HepG2 (cell line): ENCODE results near the gene FXYD4. TPM values are rescaled to one million over a fixed set of nuclear protein-coding genes. Genes with fewer than 3 reads are reported as not detected.

Source experiments
- ATAC-seq: fragments of 200-7000 bp; cut with Tn5 transposase; 3 replicates; pipeline ENCODE4 v1.9.1; 2020; ENCODE audit warnings: mild to moderate bottlenecking, moderate library complexity
- BruUV-seq: library from RNA; stranded (reverse); fragments of 400-500 nt; replicated peaks from 2 replicates; lab custom pipeline; 2021; lab: Mats Ljungman, UMichigan
- CTCF ChIA-PET: fragments of 300-600 bp; formaldehyde crosslinking; extraction: SDS; loops from one replicate; lab custom pipeline; 2021; ENCODE audit warnings: low total read pairs, inconsistent platforms, low intra/inter-chr PET ratio; lab: Yijun Ruan, JAX
- POLR2A ChIA-PET: fragments of 350-600 bp; sonication (Branson Sonifier 250); formaldehyde crosslinking; loops from one replicate; lab custom pipeline; 2020; ENCODE audit warnings: antibody characterized with exemption, inconsistent platforms; lab: Yijun Ruan, JAX
- DNase-seq: peaks from one replicate; pipeline ENCODE4 v3.0.0-alpha.2; 2015; ENCODE audit warnings: low spot score
- FAIRE-seq: peaks from 3 replicates; lab custom pipeline; 2011; peaks lifted over from hg19 to GRCh38; lab: Jason Lieb, UNC
- H2AFZ ChIP-seq: one replicate; pipeline ENCODE4 v1.6.1; 2011; ENCODE audit warnings: low read length, inconsistent platforms
- H3K27ac ChIP-seq: fragments of 300-600 bp; 3 replicates; pipeline ENCODE4 v1.8.0; 2011; ENCODE audit warnings: mixed run types, mild to moderate bottlenecking, mixed read lengths, low read length, inconsistent platforms; ENCODE audit not compliant: insufficient read depth; ENCODE audit errors: extremely low read length
- H3K27me3 ChIP-seq, 2 experiments: fragments of 200-600 bp in 1 of 2; 2 replicates in 1 of 2; 3 replicates in 1 of 2; pipeline versions ENCODE4 v1.6.0 to v1.8.0; 2011; ENCODE audit warnings: low read length in 2 of 2, mild to moderate bottlenecking in 2 of 2, moderate library complexity in 2 of 2, inconsistent platforms in 1 of 2; ENCODE audit not compliant: insufficient read depth in 2 of 2, control insufficient read depth in 1 of 2
- H3K36me3 ChIP-seq, 2 experiments: fragments of 200-600 bp in 1 of 2; replicated peaks in 1 of 2; 2 replicates in 1 of 2; 3 replicates in 1 of 2; pipeline versions ENCODE4 v1.5.1 to v1.8.0; 2011; ENCODE audit warnings: low read length in 2 of 2, inconsistent platforms in 1 of 2; ENCODE audit not compliant: insufficient read depth in 2 of 2, control insufficient read depth in 1 of 2
- H3K4me1 ChIP-seq: 2 replicates; pipeline ENCODE4 v1.5.1; 2012; ENCODE audit warnings: low read length, inconsistent platforms; ENCODE audit not compliant: insufficient read depth
- H3K4me2 ChIP-seq: 2 replicates; pipeline ENCODE4 v1.6.0; 2011; ENCODE audit warnings: low read depth, low read length, inconsistent platforms
- H3K4me3 ChIP-seq, 3 experiments: fragments of 200-600 bp in 1 of 3; sonication (generic), shearing (Covaris generic) in 1 of 3; replicated peaks in 1 of 3; 2 replicates each; pipeline ENCODE4 v1.5.1; 2011 to 2016; ENCODE audit warnings: low read length in 3 of 3, inconsistent platforms in 2 of 3, low read depth in 2 of 3, mild to moderate bottlenecking in 2 of 3, control low read depth in 1 of 3, mixed read lengths in 1 of 3; ENCODE audit not compliant: insufficient read depth in 1 of 3
- H3K79me2 ChIP-seq: one replicate; pipeline ENCODE4 v1.6.1; 2011; ENCODE audit warnings: low read length, inconsistent platforms; ENCODE audit not compliant: insufficient read depth
- H3K9ac ChIP-seq: 2 replicates; pipeline ENCODE4 v1.6.0; 2011; ENCODE audit warnings: mild to moderate bottlenecking, low read depth, low read length, inconsistent platforms; ENCODE audit not compliant: insufficient read depth
- H3K9me3 ChIP-seq: 2 replicates; pipeline ENCODE4 v1.5.1; 2012; ENCODE audit warnings: mild to moderate bottlenecking, low read length
- H4K20me1 ChIP-seq: 2 replicates; pipeline ENCODE4 v1.6.0; 2011; ENCODE audit warnings: inconsistent platforms, mild to moderate bottlenecking, low read length, moderate library complexity; ENCODE audit not compliant: insufficient read depth
- GATAD1 ChIP-seq: IDR thresholded peaks from 2 replicates; pipeline ENCODE4 v1.6.1; 2016; ENCODE audit warnings: missing genetic modification reagents, missing compliant biosample characterization
- HNRNPL ChIP-seq: fragments of 200-400 bp; formaldehyde crosslinking; IDR thresholded peaks from 2 replicates; pipeline ENCODE4 v1.6.1; 2017; ENCODE audit warnings: mild to moderate bottlenecking, low read depth, low read length
- JUNB ChIP-seq: sonication (generic); formaldehyde crosslinking; IDR thresholded peaks from 2 replicates; pipeline ENCODE4 v1.8.0; 2022; ENCODE audit warnings: missing genetic modification reagents, mild to moderate bottlenecking, borderline replicate concordance
- NFRKB ChIP-seq: fragments of 450-650 bp; IDR thresholded peaks from 2 replicates; pipeline ENCODE4 v1.6.1; 2017
- NONO ChIP-seq, 2 experiments: fragments of 450-650 bp in 1 of 2; sonication (generic) in 1 of 2; formaldehyde crosslinking in 1 of 2; IDR thresholded peaks in 1 of 2; conservative IDR thresholded peaks in 1 of 2; 2 replicates each; pipeline versions ENCODE4 v1.6.1 to v1.8.0; 2017 to 2022; ENCODE audit warnings: mild to moderate bottlenecking in 1 of 2, missing genetic modification reagents in 1 of 2, moderate library complexity in 1 of 2
- PRPF4 ChIP-seq: fragments of 200-400 bp; formaldehyde crosslinking; IDR thresholded peaks from 2 replicates; pipeline ENCODE4 v1.6.1; 2016; ENCODE audit warnings: low read length, low read depth; ENCODE audit not compliant: poor library complexity, severe bottlenecking
- ZBTB38 ChIP-seq: sonication (generic); formaldehyde crosslinking; IDR thresholded peaks from 2 replicates; pipeline ENCODE4 v1.5.1; 2020; ENCODE audit warnings: mild to moderate bottlenecking, missing genetic modification reagents
- ZC3H4 ChIP-seq: sonication (generic); formaldehyde crosslinking; IDR thresholded peaks from 2 replicates; pipeline ENCODE4 v1.4.0; 2020; ENCODE audit warnings: missing genetic modification reagents, borderline replicate concordance
- ZMYM2 ChIP-seq: sonication (generic); formaldehyde crosslinking; IDR thresholded peaks from 2 replicates; pipeline ENCODE4 v1.8.0; 2022; ENCODE audit warnings: mild to moderate bottlenecking, missing genetic modification reagents
- ZNF775 ChIP-seq: sonication (generic); formaldehyde crosslinking; IDR thresholded peaks from 2 replicates; pipeline ENCODE4 v1.4.0; 2020; ENCODE audit warnings: missing genetic modification reagents, mild to moderate bottlenecking, moderate library complexity, borderline replicate concordance
- ZZZ3 ChIP-seq: sonication (generic); formaldehyde crosslinking; IDR thresholded peaks from 2 replicates; pipeline ENCODE4 v1.4.0; 2020; ENCODE audit warnings: missing genetic modification reagents, mild to moderate bottlenecking, borderline replicate concordance
- WGBS: methylation state at CpG from one replicate; pipeline ENCODE4 v1.1.6; 2017; ENCODE audit warnings: low lambda C conversion rate; 5-methylcytosine and 5-hydroxymethylcytosine counted together
- in situ Hi-C: cut with HindIII; loops from 2 replicates; pipeline ENCODE4 v1.10.0; 2017; ENCODE audit warnings: low pct_unique_long_range_greater_than_20kb; ENCODE audit not compliant: extremely low pct_ligation_motif_present
- intact Hi-C: fragments of 100-400 bp; cut with micrococcal nuclease; formaldehyde crosslinking; loops from one replicate; pipeline ENCODE4 v1.10.0; 2022; ENCODE audit not compliant: unreplicated experiment
- polyA plus RNA-seq, 8 experiments: library from polyadenylated mRNA; depleted of rRNA in 3 of 8; stranded (reverse) in 7 of 8; unstranded in 1 of 8; fragments of >200 nt; fragmentation: Illumina TruSeq in 4 of 8; extraction: Trizol in 4 of 8; gene quantifications; 2 replicates each; pipeline versions ENCODE4 v1.2.1 to v1.2.3, GENCODE V29; 2011 to 2016; ENCODE audit warnings: low read depth in 4 of 8, missing spikeins in 1 of 8, mixed read lengths in 1 of 8; ENCODE audit not compliant: insufficient read depth in 1 of 8
- total RNA-seq, 5 experiments: library from RNA; depleted of rRNA; stranded (reverse); fragments of >200 nt; fragmentation: Illumina TruSeq; extraction: Trizol; gene quantifications; 2 replicates each; pipeline ENCODE4 v1.2.3, GENCODE V29; 2016; ENCODE audit warnings: low read depth in 1 of 5
- TF ChIP-seq, protein P1 (sequence below): sonication (generic); formaldehyde crosslinking; IDR thresholded peaks from 2 replicates; pipeline ENCODE4 v1.4.0; 2020; ENCODE audit warnings: missing genetic modification reagents
- TF ChIP-seq, protein P2 (sequence below): sonication (generic); formaldehyde crosslinking; IDR thresholded peaks from 2 replicates; pipeline ENCODE4 v1.9.0; 2022; ENCODE audit warnings: missing genetic modification reagents, mild to moderate bottlenecking, borderline replicate concordance
- TF ChIP-seq, protein P3 (sequence below): sonication (generic); formaldehyde crosslinking; IDR thresholded peaks from 2 replicates; pipeline ENCODE4 v1.5.1; 2020; ENCODE audit warnings: mild to moderate bottlenecking, missing genetic modification reagents, borderline replicate concordance
- TF ChIP-seq, protein P4 (sequence below): sonication (generic); formaldehyde crosslinking; IDR thresholded peaks from 2 replicates; pipeline ENCODE4 v1.4.0; 2020; ENCODE audit warnings: missing genetic modification reagents, mild to moderate bottlenecking, borderline replicate concordance

The FXYD4 gene
- total and polyA plus RNA-seq, 2 of the 13 experiments (the other 11 are each of a cell fraction or from before 2014, with no cell fraction given): not detected

DNA sequence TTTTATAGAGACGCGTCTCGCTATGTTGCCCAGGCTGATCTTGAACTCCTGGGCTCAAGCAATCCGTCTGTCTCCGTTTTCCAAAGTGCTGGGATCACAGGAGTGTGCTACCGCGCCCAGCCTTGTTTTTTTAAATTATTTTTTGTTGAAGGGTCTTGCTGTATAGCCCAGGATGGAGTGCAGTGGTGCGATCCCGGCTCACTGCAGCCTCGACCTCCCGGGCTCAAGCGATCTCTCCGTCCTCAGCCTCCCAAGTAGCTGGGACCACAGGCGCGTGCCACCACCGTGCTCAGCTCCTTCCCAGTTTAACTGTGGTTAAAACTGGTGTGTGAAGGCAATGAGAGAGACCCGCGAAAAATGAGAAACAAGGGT lies 48.5 kb downstream of the FXYD4 start:
- Histone ChIP-seq H3K79me2 (no peaks in the 10 kb centered on the region), H3K27me3 (no peaks in the 10 kb centered on the region), H3K9ac (peak overlapping the region; percentile 81), H3K4me1 (peaks cover 70% of the 10 kb centered on the region), H2AFZ (no peak overlapping the region), H4K20me1 (no peaks in the 10 kb centered on the region), H3K9me3 (no peaks in the 10 kb centered on the region), H3K4me3 (peak overlapping the region; percentile 27 to 64 (median 27); a peak in 2 of 6 replicates), H3K36me3 (no peaks in the 10 kb centered on the region), H3K4me2 (peak overlapping the region; percentile 87), H3K27ac (peak overlapping the region; percentile 99)
- no TSS peak for BruUV-seq
- ATAC-seq: peak; percentile 1; the same call in 2 of the 3 replicates
- intact Hi-C loops (loop anchor here (1.0 kb wide), 1 partner anchor 11 kb away; the partner anchor contains the start of gene HNRNPF), in situ Hi-C loops (loop anchor here (25.0 kb wide), 1 partner anchor 1542 kb away; the partner anchor contains the start of gene RASSF4)
- ChIA-PET CTCF (no interaction called here), POLR2A (interaction anchor here (1.2 to 4.9 kb wide), 10 partner anchors 9 to 1544 kb away, joined by 3 to 39 read pairs (median 4); partner anchors contain the start of genes HNRNPF and ZNF487)
- no peak for FAIRE-seq
- 62% methylated on average over 18 of the region's 18 CpGs for WGBS
- DNase-seq: no peak
- TF ChIP-seq, protein P1, sequence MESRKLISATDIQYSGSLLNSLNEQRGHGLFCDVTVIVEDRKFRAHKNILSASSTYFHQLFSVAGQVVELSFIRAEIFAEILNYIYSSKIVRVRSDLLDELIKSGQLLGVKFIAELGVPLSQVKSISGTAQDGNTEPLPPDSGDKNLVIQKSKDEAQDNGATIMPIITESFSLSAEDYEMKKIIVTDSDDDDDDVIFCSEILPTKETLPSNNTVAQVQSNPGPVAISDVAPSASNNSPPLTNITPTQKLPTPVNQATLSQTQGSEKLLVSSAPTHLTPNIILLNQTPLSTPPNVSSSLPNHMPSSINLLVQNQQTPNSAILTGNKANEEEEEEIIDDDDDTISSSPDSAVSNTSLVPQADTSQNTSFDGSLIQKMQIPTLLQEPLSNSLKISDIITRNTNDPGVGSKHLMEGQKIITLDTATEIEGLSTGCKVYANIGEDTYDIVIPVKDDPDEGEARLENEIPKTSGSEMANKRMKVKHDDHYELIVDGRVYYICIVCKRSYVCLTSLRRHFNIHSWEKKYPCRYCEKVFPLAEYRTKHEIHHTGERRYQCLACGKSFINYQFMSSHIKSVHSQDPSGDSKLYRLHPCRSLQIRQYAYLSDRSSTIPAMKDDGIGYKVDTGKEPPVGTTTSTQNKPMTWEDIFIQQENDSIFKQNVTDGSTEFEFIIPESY (CRISPR knock-in tag): 0 out of 2 replicates have a peak, but pooled peaks have one; percentile 23
- TF ChIP-seq ZMYM2 (CRISPR knock-in tag): peak; percentile 78
- TF ChIP-seq ZZZ3 (CRISPR knock-in tag): 0 out of 2 replicates have a peak, but pooled peaks have one; percentile 26
- TF ChIP-seq ZNF775 (CRISPR knock-in tag): 0 out of 2 replicates have a peak, but pooled peaks have one; percentile 7
- TF ChIP-seq, protein P2, sequence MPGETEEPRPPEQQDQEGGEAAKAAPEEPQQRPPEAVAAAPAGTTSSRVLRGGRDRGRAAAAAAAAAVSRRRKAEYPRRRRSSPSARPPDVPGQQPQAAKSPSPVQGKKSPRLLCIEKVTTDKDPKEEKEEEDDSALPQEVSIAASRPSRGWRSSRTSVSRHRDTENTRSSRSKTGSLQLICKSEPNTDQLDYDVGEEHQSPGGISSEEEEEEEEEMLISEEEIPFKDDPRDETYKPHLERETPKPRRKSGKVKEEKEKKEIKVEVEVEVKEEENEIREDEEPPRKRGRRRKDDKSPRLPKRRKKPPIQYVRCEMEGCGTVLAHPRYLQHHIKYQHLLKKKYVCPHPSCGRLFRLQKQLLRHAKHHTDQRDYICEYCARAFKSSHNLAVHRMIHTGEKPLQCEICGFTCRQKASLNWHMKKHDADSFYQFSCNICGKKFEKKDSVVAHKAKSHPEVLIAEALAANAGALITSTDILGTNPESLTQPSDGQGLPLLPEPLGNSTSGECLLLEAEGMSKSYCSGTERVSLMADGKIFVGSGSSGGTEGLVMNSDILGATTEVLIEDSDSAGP (CRISPR knock-in tag): no peak
- TF ChIP-seq GATAD1 (CRISPR knock-in tag): no peak
- no peak for TF ChIP-seq HNRNPL
- TF ChIP-seq PRPF4: peak; percentile 77
- TF ChIP-seq, protein P3, sequence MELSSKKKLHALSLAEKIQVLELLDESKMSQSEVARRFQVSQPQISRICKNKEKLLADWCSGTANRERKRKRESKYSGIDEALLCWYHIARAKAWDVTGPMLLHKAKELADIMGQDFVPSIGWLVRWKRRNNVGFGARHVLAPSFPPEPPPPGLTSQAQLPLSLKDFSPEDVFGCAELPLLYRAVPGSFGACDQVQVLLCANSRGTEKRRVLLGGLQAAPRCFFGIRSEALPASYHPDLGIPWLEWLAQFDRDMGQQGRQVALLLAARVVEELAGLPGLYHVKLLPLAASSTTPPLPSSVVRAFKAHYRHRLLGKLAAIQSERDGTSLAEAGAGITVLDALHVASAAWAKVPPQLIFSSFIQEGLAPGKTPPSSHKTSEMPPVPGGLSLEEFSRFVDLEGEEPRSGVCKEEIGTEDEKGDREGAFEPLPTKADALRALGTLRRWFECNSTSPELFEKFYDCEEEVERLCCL (CRISPR knock-in tag): 0 out of 2 replicates have a peak, but pooled peaks have one; percentile 5
- peak; percentile 97 for TF ChIP-seq ZBTB38 (CRISPR knock-in tag)
- TF ChIP-seq ZC3H4 (CRISPR knock-in tag): 0 out of 2 replicates have a peak, but pooled peaks have one; percentile 23
- TF ChIP-seq NONO (IDR thresholded peaks at IDR 0.05): no peak
- TF ChIP-seq NONO (CRISPR knock-in tag; conservative IDR thresholded peaks at IDR 0.05): peak; percentile 33
- TF ChIP-seq, protein P4, sequence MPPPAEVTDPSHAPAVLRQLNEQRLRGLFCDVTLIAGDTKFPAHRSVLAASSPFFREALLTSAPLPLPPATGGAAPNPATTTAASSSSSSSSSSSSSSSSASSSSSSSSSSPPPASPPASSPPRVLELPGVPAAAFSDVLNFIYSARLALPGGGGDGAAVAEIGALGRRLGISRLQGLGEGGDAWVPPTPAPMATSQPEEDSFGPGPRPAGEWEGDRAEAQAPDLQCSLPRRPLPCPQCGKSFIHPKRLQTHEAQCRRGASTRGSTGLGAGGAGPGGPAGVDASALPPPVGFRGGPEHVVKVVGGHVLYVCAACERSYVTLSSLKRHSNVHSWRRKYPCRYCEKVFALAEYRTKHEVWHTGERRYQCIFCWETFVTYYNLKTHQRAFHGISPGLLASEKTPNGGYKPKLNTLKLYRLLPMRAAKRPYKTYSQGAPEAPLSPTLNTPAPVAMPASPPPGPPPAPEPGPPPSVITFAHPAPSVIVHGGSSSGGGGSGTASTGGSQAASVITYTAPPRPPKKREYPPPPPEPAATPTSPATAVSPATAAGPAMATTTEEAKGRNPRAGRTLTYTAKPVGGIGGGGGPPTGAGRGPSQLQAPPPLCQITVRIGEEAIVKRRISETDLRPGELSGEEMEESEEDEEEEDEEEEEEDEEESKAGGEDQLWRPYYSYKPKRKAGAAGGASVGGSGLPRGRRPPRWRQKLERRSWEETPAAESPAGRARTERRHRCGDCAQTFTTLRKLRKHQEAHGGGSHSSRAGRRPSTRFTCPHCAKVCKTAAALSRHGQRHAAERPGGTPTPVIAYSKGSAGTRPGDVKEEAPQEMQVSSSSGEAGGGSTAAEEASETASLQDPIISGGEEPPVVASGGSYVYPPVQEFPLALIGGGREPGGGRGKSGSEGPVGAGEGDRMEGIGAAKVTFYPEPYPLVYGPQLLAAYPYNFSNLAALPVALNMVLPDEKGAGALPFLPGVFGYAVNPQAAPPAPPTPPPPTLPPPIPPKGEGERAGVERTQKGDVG: peak; percentile 46; the same call in 1 of the 2 replicates
- 0 out of 2 replicates have a peak, but pooled peaks have one; percentile 43 for TF ChIP-seq JUNB (CRISPR knock-in tag)
- no peak for TF ChIP-seq NFRKB
